OCI-LY7 (cell line): ENCODE data around the gene ZNF407.

Experiments used
- CTCF ChIP-seq: fragments of 200-600 bp; sonication (generic); conservative IDR thresholded peaks from 2 replicates; pipeline ENCODE4 v1.5.1; 2014; ENCODE audit warnings: mild to moderate bottlenecking, antibody characterized with exemption, low read length, moderate library complexity, mixed read lengths
- EZH2phosphoT487 ChIP-seq: fragments of 200-600 bp; sonication (generic); IDR thresholded peaks from 2 replicates; pipeline ENCODE4 v1.6.1; 2018; ENCODE audit warnings: low read depth, borderline replicate concordance, mild to moderate bottlenecking, mixed run types, antibody characterized with exemption, low read length, moderate library complexity, mixed read lengths

DNA sequence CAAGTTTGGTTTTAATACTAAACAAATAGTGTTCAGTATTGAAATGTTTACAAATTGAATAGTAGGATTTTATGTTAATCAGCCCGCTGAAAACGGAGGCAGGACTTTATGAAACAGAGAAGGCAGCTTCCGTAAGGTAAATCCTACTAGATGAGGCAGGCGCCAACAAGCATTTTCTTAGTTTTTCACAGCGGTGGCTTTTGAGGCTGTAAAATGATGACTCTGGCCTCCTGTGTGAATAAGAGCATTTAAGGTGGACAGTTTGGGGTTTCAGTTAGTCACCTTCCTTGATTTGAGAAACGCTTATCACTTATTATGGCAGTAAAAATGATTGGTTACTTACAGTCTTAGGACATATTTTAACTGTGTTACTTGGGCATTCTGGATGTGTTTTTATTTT, 398.4 kb downstream of the ZNF407 start:
- TF ChIP-seq CTCF = no peak
- no peak for TF ChIP-seq EZH2phosphoT487
